ENCODE measurements around the gene DUS4L.

GRCh38 chr7:107564553-107565298, 955 bp downstream of the DUS4L start:
- TF ChIP-seq, protein P1, sequence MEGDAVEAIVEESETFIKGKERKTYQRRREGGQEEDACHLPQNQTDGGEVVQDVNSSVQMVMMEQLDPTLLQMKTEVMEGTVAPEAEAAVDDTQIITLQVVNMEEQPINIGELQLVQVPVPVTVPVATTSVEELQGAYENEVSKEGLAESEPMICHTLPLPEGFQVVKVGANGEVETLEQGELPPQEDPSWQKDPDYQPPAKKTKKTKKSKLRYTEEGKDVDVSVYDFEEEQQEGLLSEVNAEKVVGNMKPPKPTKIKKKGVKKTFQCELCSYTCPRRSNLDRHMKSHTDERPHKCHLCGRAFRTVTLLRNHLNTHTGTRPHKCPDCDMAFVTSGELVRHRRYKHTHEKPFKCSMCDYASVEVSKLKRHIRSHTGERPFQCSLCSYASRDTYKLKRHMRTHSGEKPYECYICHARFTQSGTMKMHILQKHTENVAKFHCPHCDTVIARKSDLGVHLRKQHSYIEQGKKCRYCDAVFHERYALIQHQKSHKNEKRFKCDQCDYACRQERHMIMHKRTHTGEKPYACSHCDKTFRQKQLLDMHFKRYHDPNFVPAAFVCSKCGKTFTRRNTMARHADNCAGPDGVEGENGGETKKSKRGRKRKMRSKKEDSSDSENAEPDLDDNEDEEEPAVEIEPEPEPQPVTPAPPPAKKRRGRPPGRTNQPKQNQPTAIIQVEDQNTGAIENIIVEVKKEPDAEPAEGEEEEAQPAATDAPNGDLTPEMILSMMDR (IDR thresholded peaks at IDR 0.05) = no peak
- TF ChIP-seq POLR2A (IDR thresholded peaks at IDR 0.05) = no peak

Data from upper lobe of left lung (tissue), 4 donors.